IMR-90 (cell line): ENCODE measurements around the gene CYTH1.

Experiments
- BHLHE40 ChIP-seq: fragments of 150-350 bp; IDR thresholded peaks from 2 replicates; pipeline ENCODE4 v1.6.1; 2016; ENCODE audit warnings: mild to moderate bottlenecking, low read depth, low read length
- CEBPB ChIP-seq: IDR thresholded peaks from 2 replicates; pipeline ENCODE4 v1.6.1; 2012; ENCODE audit warnings: low read depth, low read length, improper control_type of control experiment
- CHD1 ChIP-seq: IDR thresholded peaks from 2 replicates; pipeline ENCODE4 v1.6.1; 2012; ENCODE audit warnings: low read depth, low read length, improper control_type of control experiment
- CTCF ChIP-seq: conservative IDR thresholded peaks from 2 replicates; pipeline ENCODE4 v1.5.1; 2012; ENCODE audit warnings: mild to moderate bottlenecking, low read depth, low read length, improper control_type of control experiment
- ELK1 ChIP-seq: fragments of 150-350 bp; IDR thresholded peaks from 2 replicates; pipeline ENCODE4 v1.6.1; 2016; ENCODE audit warnings: low read depth, mild to moderate bottlenecking, low read length, moderate library complexity, borderline replicate concordance
- MXI1 ChIP-seq: IDR thresholded peaks from 2 replicates; pipeline ENCODE4 v1.6.1; 2012; ENCODE audit warnings: low read depth, mild to moderate bottlenecking, low read length, moderate library complexity, borderline replicate concordance
- NFE2L2 ChIP-seq: fragments of 150-350 bp; IDR thresholded peaks from 2 replicates; pipeline ENCODE4 v1.6.1; 2016; ENCODE audit warnings: low read depth, mild to moderate bottlenecking, low read length
- POLR2A ChIP-seq: IDR thresholded peaks from 2 replicates; pipeline ENCODE4 v1.6.1; 2012; ENCODE audit warnings: mild to moderate bottlenecking, low read depth, low read length
- RAD21 ChIP-seq: IDR thresholded peaks from 2 replicates; pipeline ENCODE4 v1.6.1; 2012; ENCODE audit warnings: low read length, improper control_type of control experiment
- RCOR1 ChIP-seq: IDR thresholded peaks from 2 replicates; pipeline ENCODE4 v1.6.1; 2012; ENCODE audit warnings: mild to moderate bottlenecking, low read length, improper control_type of control experiment; ENCODE audit not compliant: insufficient replicate concordance
- RFX5 ChIP-seq: IDR thresholded peaks from 2 replicates; pipeline ENCODE4 v1.8.0; 2012; ENCODE audit warnings: low read depth, mild to moderate bottlenecking, low read length, moderate library complexity
- SMC3 ChIP-seq: fragments of 150-350 bp; IDR thresholded peaks from 2 replicates; pipeline ENCODE4 v1.6.1; 2016; ENCODE audit warnings: low read depth, mild to moderate bottlenecking, antibody characterized with exemption, low read length, moderate library complexity
- USF2 ChIP-seq: fragments of 150-350 bp; IDR thresholded peaks from 2 replicates; pipeline ENCODE4 v1.6.1; 2017; ENCODE audit warnings: mild to moderate bottlenecking, antibody characterized with exemption, low read length, low read depth

GRCh38 chr17:78669975-78670518 lies 112.0 kb downstream of the CYTH1 start:
- TF ChIP-seq POLR2A (no peak), BHLHE40 (no peak), CTCF (no peak), RFX5 (no peak), RAD21 (no peak), CEBPB (no peak), ELK1 (no peak), NFE2L2 (no peak), MXI1 (no peak), CHD1 (no peak), SMC3 (no peak), USF2 (no peak), RCOR1 (no peak)
